GM12873 (cell line): ENCODE results near the gene UBE2Q1.

Source experiments
- CTCF ChIP-seq: IDR thresholded peaks from 2 replicates; pipeline ENCODE4 v1.5.1; 2012; ENCODE audit warnings: low read depth, mild to moderate bottlenecking, moderate library complexity, low read length, control low read depth; ENCODE audit not compliant: insufficient read depth; ENCODE audit errors: missing control alignments

UBE2Q1 gene

GRCh38 chr1:154598871-154599635 is 40.6 kb upstream of the UBE2Q1 start:
- TF ChIP-seq CTCF = no peak

- no peak for TF ChIP-seq CTCF
These were observed 37.2 kb upstream of the UBE2Q1 start for GRCh38 chr1:154595621-154596020.

GRCh38 chr1:154594811-154595210 is 36.3 kb upstream of the UBE2Q1 start:
- TF ChIP-seq CTCF = no peak

GRCh38 chr1:154593390-154593789 is 34.9 kb upstream of the UBE2Q1 start:
- TF ChIP-seq CTCF = no peak

- TF ChIP-seq CTCF = no peak
These were observed 32.7 kb upstream of the UBE2Q1 start for GRCh38 chr1:154591206-154591605.

- no peak for TF ChIP-seq CTCF
These were observed 32.3 kb upstream of the UBE2Q1 start for GRCh38 chr1:154590756-154591155.

- TF ChIP-seq CTCF = no peak
These were observed 31.3 kb upstream of the UBE2Q1 start for GRCh38 chr1:154589780-154590179.

GRCh38 chr1:154586641-154587040 is 28.2 kb upstream of the UBE2Q1 start:
- TF ChIP-seq CTCF = no peak
